HG02610 (cell line): ENCODE results near the gene OSBP2.

Source experiments
- ATAC-seq: cut with Tn5 transposase; IDR thresholded peaks from one replicate; pipeline ENCODE4 v1.9.1; 2021; ENCODE audit warnings: mild to moderate bottlenecking, moderate library complexity; ENCODE audit not compliant: unreplicated experiment

OSBP2 gene

GRCh38 chr22:30892731-30893221, 198.1 kb downstream of the OSBP2 start:
- ATAC-seq, result no peak

DNA sequence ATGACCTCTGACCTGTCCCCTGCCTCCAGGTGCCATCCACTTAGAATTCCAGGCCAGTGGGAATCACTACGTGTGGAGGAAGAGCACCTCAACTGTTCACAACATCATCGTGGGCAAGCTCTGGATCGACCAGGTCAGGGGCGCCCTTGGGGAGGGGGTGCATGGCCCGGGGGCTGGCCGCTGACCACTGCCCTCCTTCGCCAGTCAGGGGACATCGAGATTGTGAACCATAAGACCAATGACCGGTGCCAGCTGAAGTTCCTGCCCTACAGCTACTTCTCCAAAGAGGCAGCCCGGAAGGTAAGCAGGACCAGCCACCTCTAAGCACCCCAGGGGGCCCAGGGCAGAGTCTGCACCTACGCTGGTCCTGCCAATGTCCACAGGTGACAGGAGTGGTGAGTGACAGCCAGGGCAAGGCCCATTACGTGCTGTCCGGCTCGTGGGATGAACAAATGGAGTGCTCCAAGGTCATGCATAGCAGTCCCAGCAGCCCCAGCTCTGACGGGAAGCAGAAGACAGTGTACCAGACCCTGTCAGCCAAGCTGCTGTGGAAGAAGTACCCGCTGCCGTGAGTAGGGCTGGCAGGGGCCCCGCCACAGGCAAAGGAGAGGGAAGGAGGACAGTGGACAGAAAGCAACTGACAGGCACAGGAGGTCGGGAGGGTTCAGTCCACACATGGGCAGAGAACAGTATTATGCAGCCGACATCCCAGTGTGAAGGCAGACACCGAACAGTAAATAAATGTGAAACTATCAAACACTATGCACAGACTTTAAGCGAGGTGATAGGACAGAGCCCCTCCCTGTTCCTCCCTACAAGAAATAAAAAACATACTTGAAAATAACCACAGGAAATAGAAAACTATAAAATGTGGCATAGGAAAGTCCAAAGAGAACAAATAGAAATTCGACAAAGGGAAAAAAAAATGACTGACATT, 199.0 kb downstream of the OSBP2 start:
- no peak for ATAC-seq

DNA sequence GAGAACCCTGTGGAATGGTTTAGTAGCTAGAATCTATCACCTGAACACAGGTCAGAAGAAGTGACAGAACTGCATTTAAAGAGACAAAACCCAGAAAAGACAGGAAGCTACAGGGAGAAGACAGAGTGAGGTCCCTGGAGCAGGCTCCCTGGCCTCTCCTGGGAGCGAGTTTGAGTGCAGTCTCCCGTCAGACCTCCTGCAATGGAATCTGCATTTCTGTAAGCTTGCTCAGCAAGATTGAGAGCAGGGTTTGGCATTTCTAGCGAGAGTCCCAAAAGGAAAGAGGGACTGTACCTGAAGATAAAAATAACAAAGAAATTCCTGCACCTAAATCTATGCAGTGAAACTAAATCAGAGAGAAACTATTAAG, 199.7 kb downstream of the OSBP2 start:
- no peak for ATAC-seq

- no peak for ATAC-seq
Observed at GRCh38 chr22:30902496-30903357, 208.1 kb downstream of the OSBP2 start.

DNA sequence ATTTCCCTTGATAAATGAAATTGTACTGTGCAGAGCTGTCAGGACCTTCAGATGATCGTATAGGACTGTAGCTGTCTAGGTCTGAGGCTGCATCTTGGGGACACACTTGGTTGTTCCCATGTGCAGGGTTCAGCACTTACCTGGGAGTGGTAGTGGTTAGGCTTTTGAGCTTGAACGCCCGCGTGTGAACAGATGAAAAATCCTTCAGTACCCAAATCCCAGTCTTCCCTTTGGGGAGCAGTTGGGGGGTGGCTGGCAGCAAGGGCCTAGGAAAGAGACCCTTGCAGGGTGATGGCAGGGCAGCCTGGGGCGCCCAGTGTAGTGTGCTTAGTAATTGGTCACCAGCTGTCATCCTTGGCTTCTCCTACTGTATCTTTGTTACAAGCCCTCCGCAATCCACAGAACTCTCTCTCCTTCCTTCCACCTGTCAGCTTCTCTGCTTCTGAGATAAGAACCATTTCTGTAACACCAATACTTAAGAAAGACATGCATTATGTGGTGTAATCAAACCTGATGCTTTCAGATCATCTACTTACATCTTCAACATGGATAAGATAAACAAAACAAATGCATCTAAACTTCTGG, 209.3 kb downstream of the OSBP2 start:
- ATAC-seq, result no peak

DNA sequence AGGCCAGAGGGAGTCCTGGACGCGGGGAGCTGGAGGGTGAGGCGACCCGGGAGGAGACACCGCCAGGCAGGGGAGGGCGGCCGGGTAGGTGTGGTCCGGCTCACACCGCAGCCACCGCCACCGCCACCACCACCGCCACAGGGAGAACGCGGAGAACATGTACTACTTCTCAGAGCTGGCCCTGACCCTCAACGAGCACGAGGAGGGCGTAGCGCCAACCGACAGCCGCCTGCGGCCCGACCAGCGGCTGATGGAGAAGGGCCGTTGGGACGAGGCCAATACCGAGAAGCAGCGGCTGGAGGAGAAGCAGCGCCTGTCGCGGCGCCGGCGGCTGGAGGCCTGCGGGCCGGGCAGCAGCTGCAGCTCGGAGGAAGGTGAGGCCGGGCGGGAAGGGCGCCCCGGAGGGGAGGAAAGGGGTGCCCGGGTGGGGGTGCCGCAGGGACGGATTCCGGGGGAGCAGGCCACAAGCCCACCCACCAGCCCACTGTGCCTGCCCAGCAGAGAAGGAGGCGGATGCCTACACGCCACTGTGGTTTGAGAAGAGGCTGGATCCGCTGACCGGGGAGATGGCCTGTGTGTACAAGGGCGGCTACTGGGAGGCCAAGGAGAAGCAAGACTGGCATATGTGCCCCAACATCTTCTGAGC, 211.1 kb downstream of the OSBP2 start:
- ATAC-seq, result no peak

DNA sequence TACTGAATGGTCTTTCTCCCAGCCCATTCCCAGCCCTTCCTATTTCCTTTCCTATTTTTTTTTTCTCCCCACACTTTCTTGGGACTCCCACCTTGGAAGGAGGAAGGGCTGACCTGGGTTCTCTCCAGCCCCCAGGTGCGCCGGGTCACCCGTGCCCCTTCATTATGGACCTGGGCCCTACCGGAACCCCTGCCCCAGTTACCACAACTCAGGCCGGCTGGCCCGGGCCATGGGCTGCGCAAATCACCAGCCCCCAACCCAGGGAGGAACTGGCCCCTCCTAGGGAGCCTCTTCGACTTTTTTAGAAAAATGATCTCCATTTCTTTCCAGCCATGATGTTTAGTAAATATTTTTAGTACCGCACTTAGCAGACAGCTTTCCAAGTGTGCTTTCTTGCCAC, 211.7 kb downstream of the OSBP2 start:
- ATAC-seq, result no peak

DNA sequence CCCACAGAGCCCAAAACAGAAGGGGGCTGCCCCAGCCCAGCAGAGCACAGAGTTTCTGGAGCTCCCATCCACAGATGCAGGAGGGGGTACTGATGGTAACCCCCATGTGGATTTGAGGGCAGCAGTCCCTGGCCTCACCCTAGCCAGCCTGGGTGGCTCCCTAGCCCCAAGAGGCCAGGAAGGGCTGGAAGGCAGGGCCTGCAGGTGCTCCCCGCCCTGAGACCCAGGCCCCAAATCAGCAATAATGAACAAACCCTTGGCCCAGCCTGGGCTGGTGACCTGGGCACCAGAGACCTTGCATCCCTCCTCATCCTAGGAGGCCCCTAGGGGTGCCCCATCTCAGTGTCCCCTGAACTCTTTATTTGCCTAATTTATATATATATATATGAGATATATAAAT, 212.3 kb downstream of the OSBP2 start:
- no peak for ATAC-seq

DNA sequence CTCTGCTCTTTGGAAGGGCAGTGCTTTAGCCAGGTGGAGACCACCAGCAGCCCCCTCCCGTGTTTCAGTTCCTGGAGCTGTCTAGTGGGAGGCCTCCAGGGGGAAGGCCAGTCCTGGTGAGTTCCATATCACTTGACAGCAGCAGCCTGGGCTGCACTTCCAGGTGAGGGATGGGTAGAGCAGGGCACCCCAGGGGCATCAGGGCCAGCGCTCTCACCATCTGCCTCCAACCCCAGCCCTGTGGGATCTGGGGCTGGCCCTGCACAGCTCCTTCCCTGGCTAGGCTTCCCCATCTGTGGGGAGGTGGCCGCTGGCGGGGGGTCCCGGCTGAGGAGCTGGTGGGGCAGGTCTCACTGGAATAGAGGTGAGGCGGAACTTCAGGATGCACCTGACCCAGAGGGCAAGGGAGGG, 213.4 kb downstream of the OSBP2 start:
- no peak for ATAC-seq

DNA sequence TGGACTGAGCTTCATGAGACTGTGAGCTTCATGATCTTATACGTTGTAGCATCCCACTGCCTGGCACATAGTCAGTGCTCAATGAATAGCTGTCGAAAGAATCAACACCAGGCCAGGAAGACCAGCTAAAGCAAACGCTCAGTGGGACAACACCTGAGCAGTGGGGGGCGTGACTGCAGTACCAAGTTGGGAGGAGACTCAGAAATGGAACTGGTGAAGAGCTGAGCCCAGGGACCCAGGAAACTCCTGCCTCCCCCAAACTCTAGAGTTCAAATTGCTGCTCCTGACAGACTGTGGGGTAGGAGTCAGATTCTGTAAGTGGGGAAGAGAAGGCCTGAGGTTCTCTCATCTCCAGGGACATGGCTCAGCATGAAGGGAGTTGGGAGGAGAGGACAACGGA, 214.6 kb downstream of the OSBP2 start:
- ATAC-seq, result no peak

DNA sequence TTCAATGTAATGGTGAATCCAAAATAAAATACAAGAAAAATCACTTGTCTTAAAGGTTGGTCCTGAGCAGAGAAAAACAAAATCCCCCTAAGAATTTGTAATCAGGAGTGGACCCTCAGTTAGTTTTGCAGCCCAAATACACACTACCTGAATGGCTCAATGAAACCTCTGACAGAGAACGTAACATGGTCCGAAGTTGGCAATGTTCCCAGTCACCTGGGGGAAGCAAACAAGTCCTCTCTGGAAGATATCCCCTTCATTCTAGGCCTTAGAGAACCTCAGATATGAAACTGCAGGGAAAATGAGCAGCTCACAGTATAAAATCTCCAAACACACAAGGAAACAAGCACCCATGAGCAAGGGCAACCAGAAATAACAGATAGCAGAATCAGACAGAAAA, 215.7 kb downstream of the OSBP2 start:
- no peak for ATAC-seq

DNA sequence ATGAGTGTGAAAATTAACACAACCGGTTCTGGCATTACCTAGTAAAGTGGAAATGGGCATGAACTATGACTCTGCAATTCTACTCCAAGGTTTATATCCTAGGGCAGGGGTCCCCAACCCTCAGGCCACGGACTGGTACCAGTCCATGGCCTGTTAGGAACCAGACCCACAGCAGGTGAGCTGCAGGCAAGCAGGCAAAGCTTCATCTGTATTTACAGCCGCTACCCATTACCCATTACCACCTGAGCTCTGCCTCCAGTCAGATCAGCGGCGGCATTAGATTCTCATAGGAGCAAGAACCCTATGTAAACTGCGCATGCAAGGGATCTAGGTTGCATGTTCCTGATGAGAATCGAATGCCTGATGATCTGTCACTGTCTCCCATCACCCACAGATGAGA, 224.1 kb downstream of the OSBP2 start:
- ATAC-seq, result no peak

GRCh38 chr22:30919973-30920372, 225.3 kb downstream of the OSBP2 start:
- no peak for ATAC-seq

DNA sequence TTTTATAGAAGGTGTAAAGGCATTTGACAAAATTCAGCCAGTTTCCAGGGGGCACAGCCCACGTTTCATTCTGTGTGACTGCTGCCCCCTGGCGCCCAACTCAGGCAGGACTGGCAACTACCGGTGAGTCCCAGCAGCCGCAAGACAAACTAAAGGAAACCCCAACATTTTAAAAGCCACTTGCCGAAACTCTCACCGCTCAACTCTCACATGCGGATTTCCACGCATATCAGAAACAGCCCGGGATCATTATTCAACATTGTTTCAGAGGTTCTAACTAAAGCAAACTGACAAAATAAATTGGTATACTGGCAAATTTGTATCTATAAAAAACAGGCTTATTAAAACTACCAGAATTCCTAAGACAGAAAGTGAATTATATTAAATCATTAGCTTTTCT, 225.7 kb downstream of the OSBP2 start:
- no peak for ATAC-seq

GRCh38 chr22:30921108-30921507, 226.4 kb downstream of the OSBP2 start:
- no peak for ATAC-seq

GRCh38 chr22:30922151-30922611, 227.5 kb downstream of the OSBP2 start:
- ATAC-seq, result no peak

DNA sequence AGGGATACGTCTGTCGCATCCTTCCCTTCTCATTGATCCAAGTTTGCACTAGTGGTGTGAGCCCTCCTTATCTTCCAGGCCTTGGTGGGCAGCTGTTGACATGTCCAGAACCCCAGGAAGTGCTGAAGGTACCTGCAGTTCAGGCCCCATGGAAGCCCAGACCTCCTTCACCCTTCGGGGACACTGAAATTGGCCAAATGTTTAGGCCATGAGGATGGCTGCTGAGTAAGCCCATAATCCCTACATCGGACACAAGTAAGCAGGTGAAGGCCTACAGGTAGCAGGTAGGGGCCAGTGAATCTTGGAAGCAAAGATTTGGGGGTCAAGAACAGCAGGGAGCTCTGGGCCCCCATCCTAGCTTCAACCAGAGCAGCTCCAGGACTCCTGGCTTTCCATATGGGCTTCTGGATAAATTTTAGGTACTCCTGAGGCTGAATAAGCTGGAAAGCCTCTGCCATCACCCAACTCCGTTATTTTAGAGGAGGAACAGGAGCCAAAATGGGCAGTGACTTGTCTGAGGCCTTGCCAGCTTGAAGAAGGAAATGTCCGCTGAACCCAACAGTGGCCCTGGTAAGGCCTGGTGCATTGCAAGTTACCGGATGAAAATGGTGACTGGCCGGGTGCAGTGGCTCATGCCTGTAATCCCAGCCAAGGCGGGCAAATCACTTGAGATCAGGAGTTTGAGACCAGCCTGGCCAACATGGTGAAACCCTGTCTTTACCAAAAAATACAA, 228.7 kb downstream of the OSBP2 start:
- no peak for ATAC-seq

DNA sequence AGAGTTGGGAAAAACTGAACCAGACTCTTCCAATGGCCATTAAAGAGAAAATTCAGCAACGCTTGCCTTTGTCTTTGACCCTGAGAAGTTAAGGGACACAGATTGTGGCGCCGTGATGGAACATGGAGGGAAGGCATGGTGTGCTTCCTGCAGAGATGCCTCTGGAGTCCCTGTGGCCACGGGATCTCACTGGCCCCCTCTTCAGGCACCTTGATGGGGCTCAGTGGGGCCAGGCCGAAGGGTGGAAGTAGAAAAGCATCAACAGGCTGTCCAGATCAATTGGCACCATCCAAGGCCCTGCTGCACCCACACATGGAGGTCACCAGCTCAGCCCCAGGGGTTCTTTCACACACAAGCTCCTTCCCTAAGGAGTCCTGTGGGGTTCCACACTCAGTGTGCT, 231.0 kb downstream of the OSBP2 start:
- ATAC-seq, result no peak

DNA sequence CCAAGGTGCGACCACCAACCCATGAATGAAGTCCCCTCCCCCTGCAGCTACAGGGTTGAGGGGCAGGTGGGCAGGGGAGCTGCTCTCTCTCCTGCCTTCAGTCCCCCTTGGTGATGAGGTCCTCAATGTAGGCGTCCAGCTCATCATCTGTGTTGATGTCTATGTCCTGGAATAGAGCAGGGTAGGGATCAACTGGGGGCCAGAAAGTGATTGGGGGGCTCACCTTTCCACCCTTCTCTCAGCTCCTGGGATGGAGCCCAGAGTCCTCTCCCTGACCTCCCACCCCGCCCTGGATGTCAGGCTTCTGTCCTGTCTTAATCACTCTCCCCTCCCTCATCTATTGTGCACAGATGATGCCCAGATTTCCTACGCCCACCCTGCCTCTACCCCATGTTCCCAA, 232.0 kb downstream of the OSBP2 start:
- no peak for ATAC-seq

DNA sequence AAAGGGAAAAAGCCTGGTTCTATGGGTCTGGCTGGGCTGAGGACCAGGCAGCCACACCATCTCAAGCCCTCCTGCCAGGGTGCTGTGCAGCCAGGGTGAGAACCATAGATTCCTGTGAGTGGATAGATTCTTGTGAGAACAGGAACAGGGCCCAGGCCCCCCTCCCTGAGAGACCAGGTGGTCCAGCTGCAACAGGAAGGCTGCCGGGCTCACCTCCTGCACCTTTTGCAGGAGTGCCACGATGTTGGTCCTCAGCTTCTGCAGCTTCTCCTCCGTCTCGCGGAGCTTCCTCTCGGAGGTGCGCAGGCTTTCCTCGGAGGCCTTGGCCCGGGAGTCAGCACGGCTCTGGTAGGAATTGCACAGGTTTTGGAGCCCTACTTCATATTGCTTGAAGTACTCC, 233.1 kb downstream of the OSBP2 start:
- ATAC-seq, result no peak
